GM12873 (cell line): Measurements from ENCODE around the gene EXOSC7.

Experiments
- TF ChIP-seq, protein P1 (sequence below): IDR thresholded peaks from 2 replicates; pipeline ENCODE4 v1.5.1; 2012; ENCODE audit warnings: low read depth, mild to moderate bottlenecking, moderate library complexity, low read length, control low read depth; ENCODE audit not compliant: insufficient read depth; ENCODE audit errors: missing control alignments

Gene EXOSC7

DNA sequence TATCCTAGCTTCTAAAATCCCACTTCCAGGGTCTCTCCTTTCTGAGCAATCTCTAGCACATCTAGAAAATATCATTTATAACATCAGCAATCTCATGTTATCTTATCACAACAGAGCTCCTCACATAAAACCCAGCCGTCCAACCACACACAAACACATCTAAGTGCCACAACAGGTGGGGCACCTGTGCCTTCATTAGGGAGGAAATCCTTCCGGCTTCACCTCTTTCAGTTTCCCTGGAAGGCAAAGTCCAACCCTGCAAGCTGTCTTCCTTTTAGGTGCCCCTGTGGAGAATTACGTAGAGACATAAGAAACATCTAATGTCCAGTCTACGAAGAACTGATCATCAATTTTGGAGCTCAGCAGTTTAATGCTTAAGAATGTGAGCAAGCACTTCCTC lies 1.6 kb upstream of the EXOSC7 start:
- TF ChIP-seq, protein P1, sequence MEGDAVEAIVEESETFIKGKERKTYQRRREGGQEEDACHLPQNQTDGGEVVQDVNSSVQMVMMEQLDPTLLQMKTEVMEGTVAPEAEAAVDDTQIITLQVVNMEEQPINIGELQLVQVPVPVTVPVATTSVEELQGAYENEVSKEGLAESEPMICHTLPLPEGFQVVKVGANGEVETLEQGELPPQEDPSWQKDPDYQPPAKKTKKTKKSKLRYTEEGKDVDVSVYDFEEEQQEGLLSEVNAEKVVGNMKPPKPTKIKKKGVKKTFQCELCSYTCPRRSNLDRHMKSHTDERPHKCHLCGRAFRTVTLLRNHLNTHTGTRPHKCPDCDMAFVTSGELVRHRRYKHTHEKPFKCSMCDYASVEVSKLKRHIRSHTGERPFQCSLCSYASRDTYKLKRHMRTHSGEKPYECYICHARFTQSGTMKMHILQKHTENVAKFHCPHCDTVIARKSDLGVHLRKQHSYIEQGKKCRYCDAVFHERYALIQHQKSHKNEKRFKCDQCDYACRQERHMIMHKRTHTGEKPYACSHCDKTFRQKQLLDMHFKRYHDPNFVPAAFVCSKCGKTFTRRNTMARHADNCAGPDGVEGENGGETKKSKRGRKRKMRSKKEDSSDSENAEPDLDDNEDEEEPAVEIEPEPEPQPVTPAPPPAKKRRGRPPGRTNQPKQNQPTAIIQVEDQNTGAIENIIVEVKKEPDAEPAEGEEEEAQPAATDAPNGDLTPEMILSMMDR, result no peak

DNA sequence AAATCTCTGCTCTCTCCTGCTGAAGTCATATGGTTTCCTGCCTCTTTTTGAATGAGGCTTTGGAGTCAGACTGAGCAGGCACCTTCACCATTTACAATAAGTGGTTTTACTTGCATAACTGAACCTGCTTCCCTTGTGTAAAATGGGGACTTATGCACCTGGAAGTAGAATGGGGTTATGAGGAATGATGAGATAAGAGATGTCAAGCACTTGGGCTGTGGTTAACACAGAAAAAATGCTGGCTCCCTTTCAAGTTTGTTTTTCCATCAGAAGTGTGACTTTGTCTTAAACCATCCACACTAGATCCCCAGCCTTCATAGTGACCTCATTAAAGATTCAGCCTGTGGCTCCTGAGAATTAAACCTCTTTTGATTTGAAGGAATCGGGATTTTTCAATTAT lies 5.2 kb downstream of the EXOSC7 start:
- TF ChIP-seq, protein P1, result no peak

DNA sequence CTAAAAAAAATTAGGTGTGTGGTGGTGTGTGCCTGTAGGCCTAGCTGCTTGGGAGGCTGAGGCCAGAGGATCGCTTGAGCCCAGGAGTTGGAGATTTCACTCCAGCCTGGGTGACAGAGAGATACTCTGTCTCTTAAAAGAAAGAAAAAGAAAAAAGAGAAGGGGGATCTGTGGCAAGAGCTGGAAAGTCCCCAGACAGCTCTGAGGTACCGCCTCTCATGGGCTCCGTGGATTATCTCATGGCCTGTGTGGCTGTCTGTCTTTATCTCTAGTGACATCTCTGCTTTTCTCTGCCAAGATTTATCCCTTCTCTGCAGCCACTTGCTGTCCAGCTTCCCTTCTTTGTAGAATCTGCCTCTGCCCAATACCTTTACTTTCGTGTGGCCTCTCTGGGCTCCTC lies 5.7 kb downstream of the EXOSC7 start:
- TF ChIP-seq, protein P1, result no peak

DNA sequence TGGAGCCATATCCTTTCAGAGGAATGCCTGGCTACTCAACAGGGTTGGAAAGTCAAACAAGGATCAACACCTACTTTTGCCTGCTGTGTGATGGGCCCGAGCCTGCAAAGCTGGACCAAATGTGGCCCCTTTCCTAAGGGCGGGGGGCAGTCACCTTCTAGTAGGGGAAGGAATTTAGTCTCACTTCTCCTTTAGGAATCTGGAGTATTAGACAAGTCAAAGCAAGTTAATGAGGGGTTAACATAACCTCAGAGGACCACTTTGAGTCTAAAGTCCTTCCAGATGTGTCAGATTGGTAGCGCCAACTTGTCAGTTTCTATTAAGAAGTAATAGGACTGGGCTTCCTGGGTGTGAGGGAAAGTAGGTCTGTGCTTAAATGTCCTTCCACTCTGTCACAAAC lies 6.8 kb downstream of the EXOSC7 start:
- TF ChIP-seq, protein P1, result no peak

DNA sequence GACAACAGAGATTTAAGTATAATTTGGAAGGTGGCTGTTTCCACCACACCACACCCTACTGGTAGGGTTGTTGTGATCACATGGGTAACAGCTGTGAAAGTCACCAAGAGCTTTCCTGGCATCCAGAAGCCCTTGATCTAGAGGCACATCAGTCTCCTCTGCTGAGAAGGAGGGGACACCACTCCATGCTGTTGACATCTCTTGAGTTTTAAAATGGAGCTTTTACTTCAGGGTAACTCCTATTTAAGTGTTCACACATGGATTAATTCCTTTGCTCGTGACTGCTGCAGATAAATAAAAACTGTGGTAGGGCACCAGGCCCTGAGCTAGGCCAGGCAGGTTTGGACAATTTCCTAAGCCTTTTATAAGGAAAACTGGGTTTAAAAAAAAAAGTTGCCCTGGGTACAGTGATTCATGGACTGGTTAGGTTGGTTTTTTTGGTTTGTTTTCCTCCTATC lies 7.5 kb downstream of the EXOSC7 start:
- TF ChIP-seq, protein P1, result no peak

DNA sequence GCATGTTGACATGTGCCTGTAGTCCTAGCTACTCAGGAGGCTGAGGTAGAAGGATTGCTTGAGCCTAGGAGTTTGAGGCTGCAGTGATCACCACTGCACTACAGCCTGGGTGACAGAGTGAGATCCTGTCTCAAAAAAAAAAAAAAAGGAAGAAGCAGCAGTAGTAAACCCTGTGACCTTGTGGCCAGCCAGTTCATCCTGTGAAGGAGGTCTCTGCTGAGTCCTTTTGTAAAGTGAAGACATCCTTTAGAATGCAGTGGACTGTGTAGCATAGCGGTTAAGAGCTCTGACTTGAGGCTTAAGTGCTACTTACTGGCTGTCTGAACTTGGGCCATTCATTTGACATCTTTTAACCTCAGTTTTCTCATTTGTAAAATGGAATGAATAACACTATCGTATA lies 8.3 kb downstream of the EXOSC7 start:
- TF ChIP-seq, protein P1, result no peak

DNA sequence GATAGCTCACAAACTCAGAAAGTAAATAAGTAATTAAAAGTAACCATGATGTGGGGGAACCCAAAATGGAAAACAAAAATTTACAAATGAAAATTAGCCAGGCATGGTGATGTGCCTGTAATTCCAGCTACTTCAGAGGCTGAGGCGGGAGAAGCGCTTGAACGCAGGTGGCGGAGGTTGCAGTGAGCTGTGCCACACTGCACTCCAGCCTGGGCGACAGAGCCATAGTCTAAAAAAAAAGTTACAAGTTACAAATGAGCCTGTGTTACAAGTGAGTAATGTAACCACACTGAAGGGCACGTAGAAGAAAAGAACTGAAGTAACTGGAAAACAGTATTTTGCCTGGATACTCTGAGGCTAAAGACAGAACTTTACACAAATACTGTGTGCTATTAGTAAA lies 11.3 kb downstream of the EXOSC7 start:
- TF ChIP-seq, protein P1, result no peak

DNA sequence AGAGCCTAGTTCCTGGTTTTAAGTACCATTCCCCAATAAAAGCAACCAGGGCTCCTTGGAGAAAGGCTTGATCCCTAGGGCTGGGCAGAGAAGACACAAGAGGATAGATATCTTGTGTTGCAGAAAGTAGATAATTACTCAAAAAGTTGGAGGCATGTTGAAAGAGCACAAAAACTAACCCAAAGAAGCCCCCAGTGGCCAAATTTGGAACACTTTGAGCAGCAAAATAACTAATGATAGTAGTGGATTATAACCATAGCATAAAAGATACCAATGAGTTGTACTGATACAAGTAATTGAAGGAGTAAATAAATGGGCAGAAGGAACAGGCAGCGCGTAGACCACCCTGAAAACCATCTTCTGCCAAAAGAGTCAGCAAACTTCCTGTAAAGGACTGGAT lies 12.0 kb downstream of the EXOSC7 start:
- TF ChIP-seq, protein P1, result peak; percentile 54
